Measurements from ENCODE around the gene C16orf74.

The C16orf74 gene

GRCh38 chr16:85668676-85669424 is 82.0 kb downstream of the C16orf74 start:
- DNase-seq = no peak

- no peak for DNase-seq
Measured at GRCh38 chr16:85667841-85668413, 83.0 kb downstream of the C16orf74 start.

- DNase-seq = no peak
Measured at GRCh38 chr16:85667261-85667660, 83.6 kb downstream of the C16orf74 start.

DNA sequence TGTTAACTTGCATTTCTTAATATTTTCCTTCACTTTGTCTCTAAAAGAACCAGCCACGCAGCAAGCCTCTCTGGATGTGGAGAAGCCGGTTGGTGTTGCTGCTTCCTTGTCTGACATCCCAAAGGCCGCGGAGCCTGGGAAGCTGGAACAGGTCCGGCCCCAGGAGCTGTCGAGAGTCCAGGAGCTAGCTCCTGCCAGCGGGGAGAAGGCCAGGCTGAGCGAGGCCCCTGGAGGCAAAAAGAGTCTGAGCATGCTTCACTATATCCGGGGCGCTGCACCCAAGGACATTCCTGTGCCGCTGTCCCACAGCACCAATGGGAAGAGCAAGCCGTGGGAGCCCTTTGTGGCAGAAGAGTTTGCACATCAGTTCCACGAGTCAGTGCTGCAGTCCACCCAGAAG is 85.0 kb downstream of the C16orf74 start:
- DNase-seq = no peak

- DNase-seq = no peak
Measured at GRCh38 chr16:85665373-85665740, 85.5 kb downstream of the C16orf74 start.

DNA sequence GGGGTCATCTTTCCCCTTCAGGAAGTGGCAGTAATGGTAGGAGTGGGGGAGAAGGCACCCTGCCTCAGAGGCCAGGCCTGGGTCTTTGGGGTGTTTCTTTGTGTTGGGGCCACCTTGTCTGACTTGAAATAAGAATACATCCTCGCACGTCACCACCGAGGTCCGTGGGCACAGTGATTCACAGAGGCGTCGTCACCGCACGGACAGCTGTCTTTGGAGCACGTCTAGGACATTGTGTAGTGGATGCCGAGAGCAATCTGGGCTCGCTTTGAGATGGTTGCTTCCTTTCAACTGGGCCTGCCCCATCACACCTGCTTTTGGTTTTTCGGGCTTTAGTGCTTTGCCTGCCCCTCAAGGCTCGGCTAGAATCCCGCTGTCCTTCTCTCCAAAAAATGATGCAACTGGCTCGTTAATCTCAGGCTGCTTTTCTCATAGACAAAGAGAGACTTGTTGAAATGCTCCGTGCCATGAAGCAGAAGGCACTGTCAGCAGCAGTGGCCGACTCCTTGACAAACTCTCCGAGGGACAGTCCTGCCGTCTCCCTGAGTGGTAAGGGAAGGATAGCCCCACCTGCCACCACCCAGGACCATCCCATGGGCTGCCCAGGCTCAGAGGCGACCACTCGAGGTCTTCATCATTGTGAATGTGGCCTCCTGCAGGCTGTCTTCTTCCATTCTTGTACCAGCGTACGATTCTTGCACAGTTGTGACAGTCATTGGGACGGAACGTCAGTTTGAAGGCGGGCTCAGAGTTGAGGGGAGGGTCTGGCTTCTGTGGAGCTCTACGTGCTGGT is 86.1 kb downstream of the C16orf74 start:
- DNase-seq = no peak

- DNase-seq = no peak
Measured at GRCh38 chr16:85663891-85664321, 87.0 kb downstream of the C16orf74 start.

- no peak for DNase-seq
Measured at GRCh38 chr16:85662976-85663830, 87.7 kb downstream of the C16orf74 start.

DNA sequence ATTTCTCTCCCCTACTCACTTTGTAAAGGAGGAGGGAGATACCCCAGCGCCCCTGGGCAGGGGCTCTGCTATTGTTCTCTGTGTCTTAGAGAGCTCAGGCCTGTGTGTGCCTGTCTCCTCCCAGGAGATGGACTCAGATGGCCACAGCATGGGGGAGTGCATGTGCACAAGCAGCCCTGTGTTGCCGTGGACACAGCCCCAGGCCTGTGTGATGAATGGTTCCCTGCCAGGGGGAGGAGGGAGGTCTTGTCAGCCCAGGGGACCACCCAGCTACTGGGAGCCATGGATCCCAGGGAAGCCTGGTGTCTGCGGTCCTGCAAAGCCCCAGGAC is 88.4 kb downstream of the C16orf74 start:
- no peak for DNase-seq

- no peak for DNase-seq
Measured at GRCh38 chr16:85661740-85662481, 89.0 kb downstream of the C16orf74 start.

DNA sequence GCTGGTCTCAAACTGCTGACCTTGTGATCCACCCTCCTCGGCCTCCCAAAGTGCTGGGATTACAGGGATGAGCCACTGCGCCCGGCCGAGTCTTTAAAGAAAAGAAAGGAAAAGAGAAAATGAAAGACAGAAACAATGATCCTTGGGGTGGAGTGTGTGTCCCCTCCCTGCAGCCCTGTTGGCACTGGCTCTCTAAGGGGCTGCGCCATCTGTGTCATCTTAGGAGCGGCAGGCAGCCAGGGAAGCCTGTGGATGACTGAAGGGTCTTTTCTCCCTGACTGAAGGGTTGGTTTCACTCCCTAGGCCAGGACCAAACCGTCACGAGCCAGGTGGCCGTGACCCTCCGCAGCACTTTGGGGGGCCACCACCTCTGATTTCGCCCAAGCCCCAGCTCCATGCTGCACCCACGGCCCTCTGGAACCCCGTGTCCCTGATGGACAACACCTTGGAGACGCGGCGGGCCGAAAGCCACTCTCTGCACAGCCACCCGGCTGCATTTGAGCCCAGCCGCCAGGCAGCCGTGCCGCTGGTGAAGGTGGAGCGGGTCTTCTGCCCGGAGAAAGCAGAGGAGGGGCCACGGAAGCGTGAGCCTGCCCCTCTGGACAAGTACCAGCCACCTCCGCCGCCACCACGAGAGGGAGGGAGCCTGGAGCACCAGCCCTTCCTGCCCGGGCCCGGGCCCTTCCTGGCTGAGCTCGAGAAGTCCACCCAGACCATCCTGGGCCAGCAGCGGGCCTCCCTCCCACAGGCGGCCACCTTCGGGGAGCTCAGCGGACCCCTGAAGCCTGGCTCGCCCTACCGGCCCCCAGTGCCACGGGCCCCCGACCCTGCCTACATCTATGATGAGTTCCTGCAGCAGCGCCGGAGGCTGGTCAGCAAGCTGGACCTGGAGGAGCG is 89.8 kb downstream of the C16orf74 start:
- no peak for DNase-seq

DNA sequence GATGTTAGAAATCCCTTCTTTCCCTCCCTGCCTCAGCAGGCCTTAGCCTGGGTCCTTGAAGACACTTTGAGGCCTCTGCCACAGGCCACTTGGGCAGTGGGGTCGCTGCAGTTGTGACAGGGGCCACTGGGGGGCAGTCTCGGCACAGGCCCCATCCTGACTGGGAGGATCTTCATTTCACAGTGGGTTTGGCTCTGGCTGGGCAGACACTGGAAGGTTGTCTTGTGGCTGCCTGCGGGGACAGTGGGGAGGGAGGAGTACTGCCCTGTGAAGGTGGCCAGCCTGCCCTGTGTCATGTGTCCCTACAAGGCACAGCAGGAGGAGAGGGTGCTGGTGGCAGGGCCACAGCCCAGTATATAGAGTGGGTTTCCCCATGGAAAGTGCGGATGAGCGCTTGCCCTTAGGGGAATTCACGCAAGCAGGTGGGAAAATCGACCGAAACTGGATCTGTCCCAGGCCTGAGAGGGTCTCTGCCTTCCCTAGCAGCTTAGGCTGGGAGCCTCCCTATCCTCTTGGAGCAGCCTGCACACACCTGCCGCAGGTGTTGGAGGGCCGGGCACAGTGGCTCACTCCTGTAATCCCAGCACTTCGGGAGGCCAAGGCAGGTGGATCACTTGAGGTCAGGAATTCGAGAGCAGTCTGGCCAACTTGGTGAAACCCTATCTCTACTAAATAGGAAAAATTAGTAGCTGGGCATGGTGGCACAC is 90.9 kb downstream of the C16orf74 start:
- DNase-seq = peak; percentile 56

GRCh38 chr16:85659336-85659735 is 91.6 kb downstream of the C16orf74 start:
- no peak for DNase-seq

- no peak for DNase-seq
Measured at GRCh38 chr16:85658504-85659326, 92.2 kb downstream of the C16orf74 start.

GRCh38 chr16:85657996-85658395 is 92.9 kb downstream of the C16orf74 start:
- DNase-seq = no peak
